IPS DF 6.9 (cell line): ENCODE measurements around the gene ACAD11.
"Not testable (repeated sequence)": the region's sequence is repeated elsewhere in the genome, so short reads cannot be mapped to it uniquely, and the experiment has no call there.

ENCODE experiments used
- DNase-seq: peaks from one replicate; pipeline ENCODE4 v3.0.0-alpha.2; 2013; ENCODE audit warnings: low read depth, low spot score
- H3K27ac ChIP-seq: one replicate; pipeline ENCODE4 v1.5.1; 2013; ENCODE audit warnings: low read length, control low read depth
- H3K27me3 ChIP-seq: 2 replicates; pipeline ENCODE4 v1.6.1; 2013; ENCODE audit warnings: mild to moderate bottlenecking, low read length; ENCODE audit not compliant: control insufficient read depth, insufficient read depth
- H3K36me3 ChIP-seq: 2 replicates; pipeline ENCODE4 v1.6.1; 2013; ENCODE audit warnings: low read length; ENCODE audit not compliant: control insufficient read depth, insufficient read depth
- H3K4me1 ChIP-seq: 2 replicates; pipeline ENCODE4 v1.6.1; 2013; ENCODE audit warnings: low read length; ENCODE audit not compliant: control insufficient read depth, insufficient read depth
- H3K4me3 ChIP-seq: 2 replicates; pipeline ENCODE4 v1.5.1; 2013; ENCODE audit warnings: mild to moderate bottlenecking, low read length
- H3K9me3 ChIP-seq: 2 replicates; pipeline ENCODE4 v1.6.1; 2013; ENCODE audit warnings: low read length, inconsistent platforms; ENCODE audit not compliant: control insufficient read depth, insufficient read depth
- WGBS: extraction: QIAGEN DNeasy Blood & Tissue Kit; methylation state at CpG from one replicate; pipeline ENCODE4 v1.1.7; 2013; ENCODE audit warnings: mixed read lengths, missing lambda C conversion rate; ENCODE audit not compliant: insufficient read length, insufficient coverage; 5-methylcytosine and 5-hydroxymethylcytosine counted together

ACAD11 gene

DNA sequence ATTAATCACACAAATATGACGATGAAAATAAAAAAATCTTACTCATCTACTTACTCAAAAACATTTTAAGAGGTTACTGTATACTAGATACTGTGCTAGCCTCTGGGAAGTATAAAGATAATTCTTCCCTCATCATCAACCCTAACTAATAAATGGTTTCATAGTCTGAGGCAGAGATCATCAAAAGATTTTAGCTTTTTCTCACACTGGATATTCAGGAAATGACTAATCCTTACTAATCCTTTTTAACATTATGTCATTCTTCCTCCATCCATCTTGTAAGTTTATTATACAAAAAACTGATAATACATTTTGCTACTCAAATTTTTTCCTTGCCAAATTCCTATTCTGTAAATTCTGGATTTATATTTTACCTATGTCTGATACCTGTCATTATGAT is 29.7 kb downstream of the ACAD11 start:
- no peak overlapping the region for H3K27ac ChIP-seq
- no peaks in the 10 kb centered on the region for H3K9me3 ChIP-seq
- H3K36me3 ChIP-seq = no peaks in the 10 kb centered on the region
- 100% methylated on average over 1 of the region's 1 CpG for WGBS
- DNase-seq = no peak
- no peak overlapping the region for H3K4me3 ChIP-seq
- no peaks in the 10 kb centered on the region for H3K4me1 ChIP-seq
- no peaks in the 10 kb centered on the region for H3K27me3 ChIP-seq

DNA sequence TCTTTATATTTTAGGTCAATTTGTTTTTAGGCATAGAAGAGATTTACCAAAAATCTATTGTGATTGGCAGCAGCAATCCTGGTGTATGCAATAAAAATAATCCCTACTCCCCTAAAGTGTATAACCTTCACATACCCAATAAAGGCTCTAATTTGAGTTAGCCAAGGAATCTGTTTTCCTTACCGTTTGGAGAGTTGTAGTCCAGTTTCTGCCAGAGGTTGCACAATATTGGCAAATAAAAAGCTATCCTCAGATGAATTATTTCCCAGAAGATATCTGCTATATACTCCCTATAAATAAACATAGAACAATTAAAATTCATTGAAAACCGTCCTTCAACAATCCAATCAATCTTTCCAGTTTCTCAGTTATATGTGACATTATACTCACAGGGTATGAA is 31.5 kb downstream of the ACAD11 start:
- H3K36me3 ChIP-seq = no peaks in the 10 kb centered on the region
- H3K4me3 ChIP-seq = no peak overlapping the region
- H3K27ac ChIP-seq = no peak overlapping the region
- WGBS = 100% methylated on average over 1 of the region's 2 CpGs
- no peaks in the 10 kb centered on the region for H3K9me3 ChIP-seq
- DNase-seq = no peak
- H3K4me1 ChIP-seq = no peaks in the 10 kb centered on the region
- no peaks in the 10 kb centered on the region for H3K27me3 ChIP-seq

DNA sequence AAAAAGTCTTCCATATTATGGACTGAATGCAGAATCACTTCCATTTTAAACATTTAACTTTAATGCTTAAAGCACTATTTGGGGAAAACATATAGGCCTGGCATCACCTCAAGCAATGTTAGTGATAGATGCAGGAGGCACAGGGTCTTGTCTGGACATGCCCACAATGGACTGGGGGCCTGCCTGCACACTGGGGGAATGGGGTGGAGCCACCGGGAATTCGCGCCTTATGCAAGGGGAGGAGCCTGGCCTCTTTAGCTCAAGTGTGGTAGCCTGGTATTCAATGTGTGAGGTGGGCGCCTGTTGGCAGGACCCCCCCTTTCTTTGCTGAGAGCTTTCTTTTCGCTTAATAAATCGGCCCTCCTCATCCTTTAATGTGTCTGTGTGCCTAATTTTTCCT is 32.7 kb downstream of the ACAD11 start:
- no peaks in the 10 kb centered on the region for H3K9me3 ChIP-seq
- DNase-seq = no peak
- no peak overlapping the region for H3K4me3 ChIP-seq
- H3K27ac ChIP-seq = no peak overlapping the region
- no CpG with 5 or more reads among the region's 6 CpGs for WGBS
- H3K27me3 ChIP-seq = no peaks in the 10 kb centered on the region
- no peaks in the 10 kb centered on the region for H3K36me3 ChIP-seq
- H3K4me1 ChIP-seq = no peaks in the 10 kb centered on the region

DNA sequence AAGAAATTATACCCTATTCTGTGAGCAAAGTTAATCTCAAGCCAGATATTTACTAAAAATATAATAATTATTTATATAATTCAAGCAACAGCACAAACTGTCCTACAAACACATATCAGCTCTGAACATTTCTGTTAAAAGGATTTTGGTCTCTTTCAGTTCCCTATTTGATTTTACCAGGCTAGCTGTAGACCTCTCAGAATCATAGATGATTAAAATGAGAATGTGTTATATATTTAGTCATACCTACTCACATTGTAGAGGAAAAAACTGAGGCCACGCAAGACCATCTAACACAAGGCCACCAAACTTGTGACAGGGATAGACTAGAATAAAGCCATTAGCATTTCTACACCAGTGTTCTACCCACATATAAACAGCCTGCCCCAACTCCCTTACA is 34.0 kb downstream of the ACAD11 start:
- Histone ChIP-seq H3K27me3 (no peaks in the 10 kb centered on the region), H3K4me3 (no peak overlapping the region), H3K4me1 (no peaks in the 10 kb centered on the region), H3K36me3 (no peaks in the 10 kb centered on the region), H3K27ac (no peak overlapping the region), H3K9me3 (no peaks in the 10 kb centered on the region)
- no peak for DNase-seq
- WGBS = no CpG with 5 or more reads among the region's 1 CpG

DNA sequence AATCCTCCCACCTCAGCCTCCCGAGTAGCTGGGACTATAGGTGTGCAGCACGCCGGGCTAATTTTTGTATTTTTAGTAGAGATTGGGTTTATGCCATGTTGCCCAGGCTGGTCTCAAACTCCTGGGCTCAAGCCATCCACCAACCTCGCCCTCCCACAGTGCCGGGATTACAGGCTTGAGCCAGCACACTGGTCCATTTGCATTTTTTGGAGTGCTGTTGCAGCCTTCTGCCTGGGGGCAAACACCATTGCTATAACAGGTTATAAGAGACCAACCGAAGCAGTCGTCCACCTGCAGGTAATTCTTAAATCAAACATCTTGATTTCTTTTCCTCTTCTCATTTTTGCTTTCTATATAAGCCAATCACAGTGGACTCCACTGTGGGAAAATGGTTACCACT is 34.8 kb downstream of the ACAD11 start:
- H3K27ac ChIP-seq = no peak overlapping the region
- H3K4me3 ChIP-seq = no peak overlapping the region
- WGBS = no CpG with 5 or more reads among the region's 7 CpGs
- DNase-seq = no peak
- no peaks in the 10 kb centered on the region for H3K36me3 ChIP-seq
- H3K4me1 ChIP-seq = no peaks in the 10 kb centered on the region
- H3K9me3 ChIP-seq = no peaks in the 10 kb centered on the region
- no peaks in the 10 kb centered on the region for H3K27me3 ChIP-seq

DNA sequence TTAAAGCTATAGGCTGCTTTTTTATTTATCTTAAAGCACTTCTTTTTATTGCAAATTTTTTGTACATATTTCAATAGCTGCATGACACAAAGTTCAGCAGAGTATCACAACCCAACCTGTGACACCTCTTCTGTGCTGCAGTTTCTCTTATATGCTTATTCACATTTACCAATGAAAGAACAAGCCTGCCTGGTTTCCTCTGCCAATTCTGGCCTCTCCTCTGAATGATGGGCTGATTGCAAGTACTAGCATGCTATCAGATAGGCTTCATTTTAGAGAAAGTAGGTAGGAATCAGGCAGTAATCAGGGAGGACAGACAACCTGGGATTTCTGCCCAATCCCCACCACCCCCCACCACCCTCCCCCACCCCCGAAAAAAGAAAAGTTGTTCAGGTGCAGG is 36.0 kb downstream of the ACAD11 start:
- Histone ChIP-seq H3K4me3 (no peak overlapping the region), H3K4me1 (no peaks in the 10 kb centered on the region), H3K27ac (no peak overlapping the region), H3K27me3 (no peaks in the 10 kb centered on the region), H3K9me3 (no peaks in the 10 kb centered on the region), H3K36me3 (no peaks in the 10 kb centered on the region)
- no peak for DNase-seq
- no CpG with 5 or more reads among the region's 1 CpG for WGBS

DNA sequence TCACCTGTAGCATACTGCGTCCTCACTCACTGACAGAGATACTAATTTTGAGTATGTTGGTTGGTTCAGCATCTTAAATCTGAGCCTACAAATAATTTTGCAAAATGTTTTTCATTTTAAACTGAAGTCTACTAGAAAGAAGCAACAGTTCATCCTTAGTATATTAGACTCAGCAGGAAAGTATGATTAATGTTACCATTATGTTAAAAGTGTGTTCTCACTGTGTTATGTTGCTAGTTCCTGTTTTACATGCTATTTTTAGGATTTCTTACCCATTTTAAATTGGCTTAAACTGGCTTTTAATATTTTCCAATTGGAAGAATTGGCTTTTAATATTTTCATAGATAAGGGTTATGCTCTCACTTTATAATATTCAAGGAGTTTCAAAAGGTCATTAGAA is 36.8 kb downstream of the ACAD11 start:
- no peak for DNase-seq
- Histone ChIP-seq H3K4me1 (no peaks in the 10 kb centered on the region), H3K4me3 (no peak overlapping the region), H3K27ac (no peak overlapping the region), H3K36me3 (no peaks in the 10 kb centered on the region), H3K9me3 (no peaks in the 10 kb centered on the region), H3K27me3 (no peaks in the 10 kb centered on the region)
- WGBS = no CpG with 5 or more reads among the region's 1 CpG

DNA sequence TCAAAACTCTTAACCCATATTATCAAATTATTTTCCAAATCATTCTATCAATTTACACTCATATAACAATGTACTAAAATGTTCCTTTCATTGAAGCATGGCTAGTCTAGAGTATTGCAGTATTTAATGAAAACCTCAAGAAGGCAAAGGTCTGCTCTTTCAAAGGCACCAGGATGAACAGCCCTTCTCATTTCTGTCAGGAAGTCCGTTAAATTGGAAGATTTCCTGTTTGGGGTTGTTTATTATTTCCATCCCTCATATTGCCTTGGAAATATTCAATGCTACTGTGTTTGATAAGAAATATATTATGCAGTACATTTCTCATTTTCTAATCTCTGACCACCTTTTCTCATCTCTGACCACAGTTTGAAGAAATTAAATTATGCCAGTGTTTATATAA is 37.5 kb downstream of the ACAD11 start:
- Histone ChIP-seq H3K9me3 (no peaks in the 10 kb centered on the region), H3K4me1 (no peaks in the 10 kb centered on the region), H3K4me3 (no peak overlapping the region), H3K27ac (no peak overlapping the region), H3K27me3 (no peaks in the 10 kb centered on the region), H3K36me3 (no peaks in the 10 kb centered on the region)
- DNase-seq = no peak
- no CpG with 5 or more reads among the region's 1 CpG for WGBS

DNA sequence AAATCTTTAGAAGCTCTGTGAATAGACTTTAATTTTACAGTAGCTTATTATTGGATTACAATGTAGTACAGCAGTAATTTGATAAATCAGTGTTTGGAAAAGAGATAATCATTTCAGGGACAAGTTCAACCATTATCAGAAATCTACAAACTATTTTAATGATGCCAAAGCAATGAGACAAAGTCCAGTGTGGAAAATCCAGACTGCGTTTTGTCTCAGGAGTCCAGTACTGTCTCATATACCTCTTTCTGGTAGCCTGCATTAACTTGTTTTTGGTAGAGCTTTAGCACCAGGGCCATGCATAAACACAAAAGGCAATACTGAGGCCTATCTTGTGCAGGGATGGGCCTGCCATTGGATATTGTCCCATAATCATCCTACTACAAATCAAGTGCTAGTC is 42.8 kb downstream of the ACAD11 start:
- Histone ChIP-seq H3K27ac (no peak overlapping the region), H3K36me3 (no peaks in the 10 kb centered on the region), H3K9me3 (no peaks in the 10 kb centered on the region), H3K4me3 (no peak overlapping the region), H3K4me1 (no peaks in the 10 kb centered on the region), H3K27me3 (no peaks in the 10 kb centered on the region)
- no peak for DNase-seq
- no CpG with 5 or more reads among the region's 1 CpG for WGBS

DNA sequence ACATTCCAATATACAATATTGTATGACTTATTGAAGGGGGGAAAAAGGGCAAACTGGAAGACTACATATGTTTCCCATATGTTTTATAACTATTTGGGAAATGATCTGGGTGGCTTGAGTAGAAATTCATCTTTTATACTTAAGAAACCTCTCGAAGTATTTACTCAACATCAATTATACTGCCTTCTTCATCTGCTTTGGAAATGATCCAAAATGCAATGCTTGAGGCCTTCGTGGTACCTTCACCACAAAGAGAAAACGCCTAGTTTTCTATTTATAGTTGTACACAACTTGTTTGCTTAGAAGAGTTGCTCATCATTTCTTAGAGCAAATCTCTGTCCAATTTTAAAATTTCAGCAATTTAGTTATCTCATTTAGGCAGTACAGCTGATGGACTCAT is 43.7 kb downstream of the ACAD11 start:
- no peak for DNase-seq
- Histone ChIP-seq H3K36me3 (no peaks in the 10 kb centered on the region), H3K4me1 (no peaks in the 10 kb centered on the region), H3K4me3 (no peak overlapping the region), H3K27ac (no peak overlapping the region), H3K9me3 (no peaks in the 10 kb centered on the region), H3K27me3 (no peaks in the 10 kb centered on the region)
- WGBS = no CpG with 5 or more reads among the region's 3 CpGs

DNA sequence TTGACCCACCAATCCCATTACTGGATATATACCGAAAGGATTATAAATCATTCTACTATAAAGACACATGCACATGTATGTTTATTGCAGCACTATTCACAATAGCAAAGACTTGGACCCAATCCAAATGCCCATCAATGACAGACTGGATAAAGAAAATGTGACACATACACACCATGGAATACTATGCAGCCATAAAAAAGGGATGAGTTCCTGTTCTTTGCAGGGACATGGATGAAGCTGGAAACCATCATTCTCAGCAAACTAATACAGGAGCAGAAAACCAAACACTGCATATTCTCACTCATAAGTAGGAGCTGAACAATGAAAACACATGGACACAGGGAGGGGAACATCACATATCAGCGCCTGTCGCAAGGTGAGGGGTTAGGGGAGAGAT is 44.3 kb downstream of the ACAD11 start:
- H3K36me3 ChIP-seq, H3K27ac ChIP-seq, H3K4me3 ChIP-seq, H3K9me3 ChIP-seq, H3K27me3 ChIP-seq, DNase-seq, H3K4me1 ChIP-seq: not testable (repeated sequence)
- WGBS = no CpG with 5 or more reads among the region's 3 CpGs
